Upper lobe of left lung (tissue), 4 donors: ENCODE measurements around the gene CDH26.

Source experiments
- POLR2A ChIP-seq, 4 donors: fragments of 450-650 bp; IDR thresholded peaks; one replicate each; pipeline ENCODE4 v1.5.1; 2016 to 2017; ENCODE audit warnings: antibody characterized with exemption in 4 of 4, mild to moderate bottlenecking in 2 of 4
- TF ChIP-seq, protein P1 (sequence below), 6 experiments: fragments of 450-650 bp in 4 of 6; fragments of 200-600 bp in 2 of 6; sonication (generic) in 2 of 6; IDR thresholded peaks; one replicate each; pipeline ENCODE4 v1.5.1; 2016 to 2019; ENCODE audit warnings: antibody characterized with exemption in 6 of 6

- TF ChIP-seq, protein P1, sequence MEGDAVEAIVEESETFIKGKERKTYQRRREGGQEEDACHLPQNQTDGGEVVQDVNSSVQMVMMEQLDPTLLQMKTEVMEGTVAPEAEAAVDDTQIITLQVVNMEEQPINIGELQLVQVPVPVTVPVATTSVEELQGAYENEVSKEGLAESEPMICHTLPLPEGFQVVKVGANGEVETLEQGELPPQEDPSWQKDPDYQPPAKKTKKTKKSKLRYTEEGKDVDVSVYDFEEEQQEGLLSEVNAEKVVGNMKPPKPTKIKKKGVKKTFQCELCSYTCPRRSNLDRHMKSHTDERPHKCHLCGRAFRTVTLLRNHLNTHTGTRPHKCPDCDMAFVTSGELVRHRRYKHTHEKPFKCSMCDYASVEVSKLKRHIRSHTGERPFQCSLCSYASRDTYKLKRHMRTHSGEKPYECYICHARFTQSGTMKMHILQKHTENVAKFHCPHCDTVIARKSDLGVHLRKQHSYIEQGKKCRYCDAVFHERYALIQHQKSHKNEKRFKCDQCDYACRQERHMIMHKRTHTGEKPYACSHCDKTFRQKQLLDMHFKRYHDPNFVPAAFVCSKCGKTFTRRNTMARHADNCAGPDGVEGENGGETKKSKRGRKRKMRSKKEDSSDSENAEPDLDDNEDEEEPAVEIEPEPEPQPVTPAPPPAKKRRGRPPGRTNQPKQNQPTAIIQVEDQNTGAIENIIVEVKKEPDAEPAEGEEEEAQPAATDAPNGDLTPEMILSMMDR (IDR thresholded peaks at IDR 0.05), result no peak
- no peak for TF ChIP-seq POLR2A (IDR thresholded peaks at IDR 0.05)
Measured at GRCh38 chr20:60009318-60009717, 51.1 kb downstream of the CDH26 start.
